ENCODE results near the gene KCTD11.
"Not testable (repeated sequence)": the region's sequence is repeated elsewhere in the genome, so short reads cannot be mapped to it uniquely, and the experiment has no call there.

KCTD11 gene

DNA sequence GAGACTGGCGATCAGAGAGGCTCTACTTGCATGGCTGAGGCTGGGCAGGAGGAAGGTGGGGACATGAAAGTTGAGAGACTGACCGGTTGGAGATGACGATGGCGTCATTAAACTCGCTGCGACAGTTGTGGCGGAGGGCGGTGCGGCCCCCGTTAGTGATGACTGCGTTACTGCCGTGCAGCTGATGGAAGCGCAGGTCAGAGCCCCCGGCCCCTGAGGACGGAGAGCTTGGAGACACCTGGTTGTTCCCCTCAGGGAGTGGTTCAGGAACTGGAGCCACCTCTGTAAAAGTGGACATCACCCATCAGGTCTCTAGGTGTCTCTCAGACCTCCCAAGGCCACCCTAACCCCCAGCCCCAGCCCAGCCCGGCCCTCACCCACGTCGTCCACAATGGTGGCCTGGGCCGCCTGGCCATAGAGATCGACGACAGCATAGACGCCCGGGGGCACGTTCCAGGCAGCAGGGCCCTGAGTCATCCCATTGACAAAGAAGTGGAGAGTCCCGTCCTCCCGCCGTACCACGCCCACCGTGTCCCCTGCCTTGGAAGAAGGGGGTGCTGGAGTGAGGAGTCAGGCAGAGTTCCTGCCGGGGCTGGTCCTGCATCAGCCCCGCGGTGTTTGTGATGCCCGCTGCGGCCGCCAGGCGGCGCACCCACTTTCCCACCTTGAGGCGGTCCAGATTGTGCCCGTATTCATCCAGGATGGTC lies 28.1 kb upstream of the KCTD11 start:
- DNase-seq, result no peak

GRCh38 chr17:7324438-7324779 lies 27.6 kb upstream of the KCTD11 start:
- no peak for DNase-seq

- no peak for DNase-seq
Observed at GRCh38 chr17:7325031-7325528, 26.9 kb upstream of the KCTD11 start.

GRCh38 chr17:7326186-7326585 lies 25.8 kb upstream of the KCTD11 start:
- DNase-seq, result no peak

GRCh38 chr17:7327056-7327455 lies 24.9 kb upstream of the KCTD11 start:
- DNase-seq, result no peak

DNA sequence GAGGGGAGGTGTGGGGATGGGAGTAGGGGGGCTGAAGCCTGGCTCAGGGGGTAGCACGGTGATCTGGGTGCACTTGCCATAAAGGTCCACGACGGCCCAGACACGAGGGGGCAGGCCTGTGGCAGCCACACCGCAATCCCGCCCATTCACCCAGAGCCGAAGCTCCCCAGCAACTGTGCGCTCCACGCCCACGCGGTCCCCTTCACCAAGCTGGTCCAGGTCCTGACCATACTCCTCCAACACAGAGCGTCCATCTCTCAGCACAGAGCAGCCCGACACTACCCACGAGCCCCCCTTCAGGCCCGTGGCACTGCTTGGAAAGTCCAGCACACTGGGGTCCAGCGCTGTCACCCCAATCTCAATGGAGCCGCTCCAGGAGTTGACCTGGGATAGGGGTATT lies 24.5 kb upstream of the KCTD11 start:
- no peak for DNase-seq

GRCh38 chr17:7328009-7328408 lies 24.0 kb upstream of the KCTD11 start:
- no peak for DNase-seq

DNA sequence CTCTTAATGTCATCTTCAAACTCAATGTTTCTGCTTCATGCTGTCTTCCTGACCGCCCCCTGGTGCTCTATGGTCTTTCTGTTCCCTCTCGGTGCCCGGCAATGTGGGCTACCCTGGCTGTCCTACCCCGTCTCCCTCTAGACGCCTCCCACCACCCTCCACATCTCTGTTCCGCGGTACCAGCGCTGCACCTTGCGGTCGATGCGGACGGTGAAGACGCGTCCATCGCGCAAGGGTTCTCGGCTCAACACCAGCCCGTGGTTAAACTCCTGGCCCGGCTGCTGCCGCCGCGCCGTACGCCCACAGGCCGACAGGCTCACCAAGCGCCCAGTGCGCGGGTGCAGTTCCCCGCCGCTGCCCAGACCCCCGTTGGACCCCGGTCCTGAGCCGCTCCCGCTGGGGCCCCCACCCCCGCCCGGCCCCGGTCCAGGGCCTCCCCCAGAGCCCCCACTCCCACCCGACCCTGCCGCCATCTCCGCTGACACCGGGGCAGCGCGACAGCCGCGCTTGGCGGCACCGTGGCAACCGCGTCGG lies 23.1 kb upstream of the KCTD11 start, which contains the start of gene NEURL4:
Gene NEURL4 (minus strand): TSS at position 496 of the 534 bp plus-strand sequence. CDS start 23 bp downstream, at position 473.
- no peak for DNase-seq

GRCh38 chr17:7329374-7329996 lies 22.5 kb upstream of the KCTD11 start:
- DNase-seq, result peak; percentile 89

DNA sequence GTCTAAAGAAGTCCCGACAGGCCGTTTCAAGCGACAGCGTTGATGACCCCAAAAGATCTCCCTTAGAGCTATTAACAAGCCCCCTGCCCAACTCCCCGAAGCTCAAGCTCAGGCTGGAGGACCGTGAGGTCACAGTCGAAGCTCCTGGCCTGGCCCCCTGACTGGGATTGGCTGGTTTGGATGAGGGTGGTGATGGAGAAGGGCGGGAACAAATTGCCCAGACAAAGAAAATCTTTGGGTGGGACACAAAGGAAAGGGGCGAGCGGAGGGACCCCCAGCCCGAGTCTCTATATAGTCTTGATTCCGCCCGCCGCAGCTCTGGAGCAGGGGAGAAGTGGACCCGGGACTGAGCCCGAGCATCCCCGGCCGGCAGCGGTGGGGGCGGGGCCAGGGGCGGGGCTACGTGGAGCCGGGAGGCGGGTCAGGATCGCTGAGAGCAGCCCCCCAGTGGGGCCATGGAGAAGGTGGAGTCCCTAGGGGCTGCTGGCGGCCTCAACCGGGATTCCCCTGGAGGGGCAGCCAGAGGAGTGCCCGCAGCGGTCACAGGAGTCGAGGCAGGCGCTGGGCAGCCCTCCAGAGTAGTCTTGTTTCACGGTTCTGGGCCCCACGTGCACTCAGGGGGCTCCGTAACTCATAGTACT lies 21.8 kb upstream of the KCTD11 start:
- DNase-seq, result peak; percentile 78

GRCh38 chr17:7330638-7331015 lies 21.3 kb upstream of the KCTD11 start:
- no peak for DNase-seq

DNA sequence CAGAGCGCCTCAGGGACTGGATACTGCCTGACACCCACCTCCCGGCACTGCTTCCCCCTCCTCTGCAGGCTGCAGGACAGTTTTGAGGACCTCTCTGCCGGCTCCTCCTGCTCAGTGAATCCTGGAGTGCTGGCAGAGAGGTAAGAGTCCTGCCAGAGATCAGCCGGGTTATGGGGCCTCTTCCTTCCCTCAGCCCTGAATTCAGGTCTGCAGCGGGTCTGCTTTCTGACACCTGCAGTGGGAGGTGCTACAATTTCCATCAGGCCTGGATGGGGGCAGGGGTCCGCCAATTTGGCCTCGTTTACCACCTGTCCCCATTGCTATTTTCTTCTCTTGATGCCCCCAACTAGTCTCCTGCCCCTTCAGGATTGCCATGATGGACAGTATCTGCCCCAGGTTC lies 19.9 kb upstream of the KCTD11 start:
- no peak for DNase-seq

DNA sequence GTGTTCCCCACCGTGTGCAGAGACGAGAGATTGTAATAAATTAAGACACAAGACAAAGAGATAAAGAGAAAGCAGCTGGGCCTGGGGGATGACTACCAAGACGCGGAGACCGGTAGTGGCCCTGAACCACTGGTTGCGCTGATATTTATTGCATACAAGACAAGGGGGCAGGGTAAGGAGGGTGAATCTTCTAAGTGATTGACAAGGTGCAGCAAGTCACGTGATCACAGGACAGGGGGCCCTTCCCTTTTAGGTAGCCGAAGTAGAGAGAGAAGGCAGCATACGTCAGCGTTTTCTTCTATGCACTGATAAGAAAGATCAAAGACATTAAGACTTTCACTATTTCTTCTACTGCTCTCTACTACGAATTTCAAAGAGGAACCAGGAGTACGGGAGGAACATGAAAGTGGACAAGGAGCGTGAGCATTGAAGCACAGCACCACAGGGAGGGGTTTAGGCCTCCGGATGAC lies 19.3 kb upstream of the KCTD11 start:
- DNase-seq, result not testable (repeated sequence)

- DNase-seq, result no peak
Observed at GRCh38 chr17:7334938-7335538, 16.9 kb upstream of the KCTD11 start.

GRCh38 chr17:7335765-7336164 lies 16.2 kb upstream of the KCTD11 start:
- not testable (repeated sequence) for DNase-seq

DNA sequence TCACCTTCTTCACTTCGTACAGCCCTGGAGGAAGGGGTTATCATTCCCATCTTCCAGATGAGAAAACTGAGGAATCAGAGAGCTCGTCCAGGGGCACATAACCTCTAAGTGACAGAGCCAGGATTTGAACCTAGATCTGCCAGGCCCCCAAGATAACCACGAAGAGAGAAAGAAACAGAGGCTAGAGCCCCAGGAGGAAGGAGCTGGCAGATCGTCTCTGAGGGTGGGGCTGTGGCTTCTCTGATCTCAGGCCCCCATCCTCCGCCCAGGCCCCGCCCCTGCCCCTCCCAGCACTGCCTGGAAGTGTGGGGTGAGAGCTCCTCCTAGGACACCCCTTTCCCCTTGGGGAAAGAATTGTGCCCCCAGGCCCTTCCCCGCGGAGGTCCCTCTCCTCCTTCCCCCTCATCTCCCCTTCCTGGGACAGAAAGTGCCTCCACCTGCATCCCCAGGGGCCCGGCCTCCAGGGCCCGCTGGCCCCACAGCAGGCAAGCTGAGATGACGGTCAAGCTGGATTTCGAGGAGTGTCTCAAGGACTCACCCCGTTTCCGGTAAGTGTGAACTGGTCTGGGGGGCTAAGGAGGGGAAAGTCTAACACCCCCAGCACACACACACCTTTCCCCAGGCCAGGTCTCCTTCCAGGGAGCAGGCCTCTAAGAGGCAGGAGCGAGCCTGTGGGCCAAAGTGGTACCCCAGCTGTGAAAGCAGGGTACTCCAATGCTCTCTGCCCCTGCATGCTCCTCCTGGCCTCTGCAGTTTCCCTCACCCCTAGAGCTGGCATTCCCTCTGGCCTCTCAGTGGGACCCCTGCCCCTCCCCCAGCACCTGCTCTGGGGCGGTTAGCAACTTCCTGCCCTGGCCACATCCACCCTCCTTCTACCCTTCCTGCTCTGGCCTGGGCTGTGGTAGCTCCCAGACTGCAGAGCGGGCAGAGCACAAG lies 15.5 kb upstream of the KCTD11 start, which contains the start of gene ACAP1:
Gene ACAP1 (plus strand): TSS at position 290 of the 936 bp plus-strand sequence. CDS start 206 bp downstream, at position 496.
- no peak for DNase-seq

- DNase-seq, result not testable (repeated sequence)
Observed at GRCh38 chr17:7337600-7337999, 14.4 kb upstream of the KCTD11 start.

DNA sequence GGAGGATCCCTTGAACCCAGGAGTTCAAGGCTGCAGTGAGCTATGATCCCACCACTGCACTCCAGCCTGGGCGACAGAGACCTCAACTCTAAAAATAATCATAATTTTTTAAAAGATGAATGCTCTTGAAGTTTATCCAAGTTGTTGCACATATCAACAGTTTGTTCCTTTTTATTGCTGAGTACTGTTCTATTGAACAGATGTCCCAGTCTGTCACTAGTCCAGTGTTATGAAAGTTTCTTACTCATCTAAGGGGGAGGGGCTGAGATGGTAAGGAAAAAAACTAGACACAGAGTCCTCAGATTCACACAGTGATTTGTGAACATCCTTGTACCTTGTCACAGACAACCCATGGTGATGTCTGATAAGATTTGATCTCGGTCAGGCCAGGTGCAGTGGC lies 11.8 kb upstream of the KCTD11 start:
- no peak for DNase-seq

GRCh38 chr17:7341842-7342241 lies 10.1 kb upstream of the KCTD11 start:
- DNase-seq, result no peak

GRCh38 chr17:7343250-7343649 lies 8.7 kb upstream of the KCTD11 start:
- DNase-seq, result no peak

GRCh38 chr17:7346761-7347614 lies 5.0 kb upstream of the KCTD11 start:
- no peak for DNase-seq

Measured in NCI-H2227 treated with DMSO at 0.1 percent for 48 hours (cell line).